Astrocyte of the cerebellum (primary cell): Measurements from ENCODE around the gene DOCK4.
"Not testable (repeated sequence)": the region's sequence is repeated elsewhere in the genome, so short reads cannot be mapped to it uniquely, and the experiment has no call there.

ENCODE experiments used
- DNase-seq: peaks from one replicate; pipeline ENCODE4 v3.0.0-alpha.2; 2011; ENCODE audit warnings: low read depth
- H3K4me3 ChIP-seq: 2 replicates; pipeline ENCODE4 v1.5.1; 2011; ENCODE audit warnings: mild to moderate bottlenecking, low read depth, low read length, moderate library complexity
- CTCF ChIP-seq: IDR thresholded peaks from 2 replicates; pipeline ENCODE4 v1.5.1; 2012; ENCODE audit warnings: low read length, low read depth, moderate library complexity, mild to moderate bottlenecking; ENCODE audit errors: missing control alignments
- in situ Hi-C: cut with HindIII; loops from 2 replicates; pipeline ENCODE4 v1.10.0; 2017; ENCODE audit warnings: low sequenced_read_pairs

Gene DOCK4

DNA sequence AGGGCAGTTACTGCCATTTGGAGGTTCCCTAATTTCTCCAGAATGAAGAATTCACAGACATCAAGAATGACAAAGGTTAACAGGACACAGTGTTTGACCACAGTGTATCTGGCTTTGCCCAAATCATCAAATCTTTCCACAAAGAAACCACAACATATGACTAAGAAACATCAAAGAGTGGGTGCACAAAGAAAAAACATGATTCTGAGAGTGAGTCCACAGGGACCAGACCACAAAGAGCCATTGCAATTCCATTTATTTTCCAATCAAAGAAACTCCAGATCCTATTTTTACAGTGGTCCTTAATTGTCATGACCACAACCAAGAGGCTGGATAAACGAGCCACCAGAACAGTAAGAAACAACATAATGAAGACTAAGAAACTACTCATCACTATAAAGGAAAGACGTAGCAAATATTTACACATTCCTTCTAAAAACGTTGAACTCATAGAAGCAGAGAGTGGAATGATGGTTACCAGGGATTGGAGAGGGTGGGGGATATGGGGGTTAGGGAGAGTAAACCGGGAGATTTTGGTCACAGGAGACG lies 286.5 kb downstream of the DOCK4 start:
- peak; percentile 86 for DNase-seq
- H3K4me3 ChIP-seq: no peak overlapping the region
- no peak for TF ChIP-seq CTCF
- in situ Hi-C loops: no loop called here

- in situ Hi-C loops: no loop called here
- no peak for DNase-seq
- TF ChIP-seq CTCF: no peak
- no peak overlapping the region for H3K4me3 ChIP-seq
Observed at GRCh38 chr7:111919164-111919563, 287.0 kb downstream of the DOCK4 start.

- TF ChIP-seq CTCF: no peak
- DNase-seq: no peak
- in situ Hi-C loops: no loop called here
- H3K4me3 ChIP-seq: no peak overlapping the region
Observed at GRCh38 chr7:111918461-111918860, 287.7 kb downstream of the DOCK4 start.

- H3K4me3 ChIP-seq, in situ Hi-C loops, DNase-seq: not testable (repeated sequence)
Observed at GRCh38 chr7:111917404-111917803, 288.8 kb downstream of the DOCK4 start.

GRCh38 chr7:111914291-111914690 lies 291.9 kb downstream of the DOCK4 start:
- no peak overlapping the region for H3K4me3 ChIP-seq
- in situ Hi-C loops: no loop called here
- DNase-seq: no peak
- TF ChIP-seq CTCF: no peak

DNA sequence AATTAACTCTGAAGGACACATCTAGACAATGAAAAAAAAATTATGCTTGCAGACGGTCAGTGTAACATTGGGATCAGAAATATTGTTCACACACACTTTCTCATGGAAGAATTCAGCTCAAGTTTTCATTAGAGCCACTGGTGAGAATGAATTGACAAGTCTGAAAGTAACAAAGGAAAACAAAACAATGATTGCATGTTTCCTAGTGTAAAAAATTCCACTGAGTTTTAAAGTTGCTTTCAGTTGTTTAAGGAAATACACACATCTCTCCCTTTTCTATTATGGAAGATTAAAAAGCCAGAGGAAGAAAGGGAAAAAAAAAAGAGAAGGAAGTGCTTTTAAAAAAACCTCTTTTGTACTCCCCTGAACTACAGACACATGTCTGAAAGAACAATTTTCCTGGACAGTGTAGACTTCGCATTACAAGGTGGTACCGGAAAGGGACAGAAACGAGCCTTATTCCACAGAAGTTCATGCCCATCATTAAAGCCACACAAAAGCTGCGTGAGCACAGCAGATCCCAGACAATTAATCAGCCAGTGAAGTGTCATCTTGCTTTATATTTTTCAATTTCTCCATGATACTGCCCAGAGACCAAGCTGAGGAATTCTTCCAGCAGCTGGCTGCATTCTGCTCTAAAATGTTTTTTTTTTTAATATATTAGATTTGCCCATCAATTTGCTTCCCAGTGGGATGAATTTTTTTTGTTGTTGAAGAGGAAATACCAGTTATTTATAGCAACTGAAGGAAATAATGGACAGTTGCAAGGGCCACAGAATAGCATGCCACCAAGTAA lies 294.8 kb downstream of the DOCK4 start:
- H3K4me3 ChIP-seq: no peak overlapping the region
- no peak for DNase-seq
- no peak for TF ChIP-seq CTCF
- in situ Hi-C loops: no loop called here

DNA sequence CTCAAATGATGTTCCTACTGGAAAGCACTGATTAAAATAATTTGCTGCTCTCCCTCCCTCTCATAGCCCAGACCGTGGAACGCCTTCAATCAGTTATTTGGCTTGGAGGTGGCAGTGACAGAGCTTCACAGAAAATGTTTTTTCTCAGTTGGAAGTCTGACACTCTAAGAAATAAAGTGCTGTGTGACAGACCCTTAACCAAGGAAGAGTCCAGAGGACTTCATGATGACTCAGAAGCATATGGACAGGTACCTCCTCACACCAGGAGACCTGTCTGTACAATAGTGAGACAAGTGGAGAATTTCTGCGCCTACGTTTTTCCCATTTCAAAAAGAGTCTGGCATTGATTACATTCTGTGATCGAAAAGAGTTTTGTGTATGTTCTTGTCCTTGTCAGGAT lies 295.5 kb downstream of the DOCK4 start:
- no peak overlapping the region for H3K4me3 ChIP-seq
- in situ Hi-C loops: no loop called here
- no peak for DNase-seq
- TF ChIP-seq CTCF: no peak

DNA sequence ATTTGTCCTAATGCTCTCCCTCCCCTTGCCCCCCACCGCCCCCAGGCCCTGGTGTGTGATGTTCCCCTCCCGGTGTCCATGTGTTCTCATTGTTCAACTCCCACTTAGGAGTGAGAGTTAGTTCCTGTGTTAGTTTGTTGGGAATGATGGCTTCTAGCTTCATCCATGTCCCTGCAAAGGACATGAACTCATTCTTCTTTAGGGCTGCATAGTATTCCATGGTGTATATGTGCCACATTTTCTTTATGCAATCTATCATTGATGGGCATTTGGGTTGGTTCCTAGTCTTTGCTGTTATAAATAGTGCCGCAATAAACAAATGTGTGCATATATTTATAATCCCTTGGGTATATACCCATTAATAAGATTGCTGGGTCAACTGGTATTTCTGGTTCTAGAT lies 297.5 kb downstream of the DOCK4 start:
- in situ Hi-C loops, H3K4me3 ChIP-seq, DNase-seq: not testable (repeated sequence)
